Left lung (tissue), 10 donors: ENCODE data around the gene E2F3. TPM values are rescaled to one million over a fixed set of nuclear protein-coding genes. Genes with fewer than 3 reads are reported as not detected.

Experiments used
- ATAC-seq: fragments of 200-7000 bp; cut with Tn5 transposase; one replicate; pipeline ENCODE4 v1.9.1; 2020; ENCODE audit warnings: moderate library complexity
- DNase-seq, 4 donors: peaks; one replicate each; pipeline ENCODE4 v3.0.0-alpha.2; 2013 to 2020
- H3K27ac ChIP-seq, 2 donors: fragments of 200-600 bp; sonication (generic) in 1 of 2; one replicate each; pipeline versions ENCODE4 v1.5.0 to v1.8.0; 2020 to 2021
- H3K27me3 ChIP-seq, 2 donors: fragments of 200-600 bp; sonication (generic) in 1 of 2; one replicate each; pipeline versions ENCODE4 v1.5.0 to v1.8.0; 2020 to 2021
- H3K36me3 ChIP-seq, 2 donors: fragments of 200-600 bp; sonication (generic) in 1 of 2; one replicate each; pipeline versions ENCODE4 v1.5.0 to v1.8.0; 2020 to 2021
- H3K4me1 ChIP-seq, 2 donors: fragments of 200-600 bp; one replicate each; pipeline ENCODE4 v1.8.0; 2021
- H3K4me3 ChIP-seq, 2 donors: fragments of 200-600 bp; sonication (generic) in 1 of 2; one replicate each; pipeline versions ENCODE4 v1.5.0 to v1.8.0; 2020 to 2021; ENCODE audit warnings: mild to moderate bottlenecking in 1 of 2
- H3K9me3 ChIP-seq, 2 donors: fragments of 200-600 bp; sonication (generic) in 1 of 2; one replicate each; pipeline versions ENCODE4 v1.5.0 to v1.8.0; 2020 to 2021
- CTCF ChIP-seq, 2 donors: fragments of 200-600 bp; sonication (generic) in 1 of 2; IDR thresholded peaks; one replicate each; pipeline versions ENCODE4 v1.5.0 to v1.8.0; 2021; ENCODE audit warnings: antibody characterized with exemption in 2 of 2
- intact Hi-C, 2 donors: fragments of 100-400 bp; cut with DNase I; formaldehyde crosslinking; loops; one replicate each; pipeline versions ENCODE4 v1.11.2 to v1.14.2; 2022
- polyA plus RNA-seq, 6 donors: library from polyadenylated mRNA; unstranded; fragments of 120-200 nt; gene quantifications; one replicate each; pipeline ENCODE4 v1.2.1, GENCODE V29; 2013; ENCODE audit not compliant: insufficient read length in 6 of 6
- total RNA-seq, 2 donors: library from RNA; stranded (reverse); fragmentation: NEBNext Ultra II Directional; extraction: Animal tissue kit (Norgen Biotek cat#: 25700); gene quantifications; one replicate each; pipeline ENCODE4 v1.2.1, GENCODE V29; 2021
- donor health status: DM: no; HTN: yes; CAD: no.
- donor health status: DM: no; HTN: no; CAD: no.

Gene E2F3
- total and polyA plus RNA-seq, 8 donors: 11.4 to 18.6 (median 15.1) TPM

GRCh38 chr6:20360471-20361119, 41.1 kb upstream of the E2F3 start:
- Histone ChIP-seq H3K36me3 (no peaks in the 10 kb centered on the region), H3K27ac (no peak overlapping the region), H3K27me3 (no peaks in the 10 kb centered on the region), H3K4me1 (no peaks in the 10 kb centered on the region), H3K9me3 (no peaks in the 10 kb centered on the region), H3K4me3 (no peak overlapping the region)
- no peak for ATAC-seq
- TF ChIP-seq CTCF (IDR thresholded peaks at IDR 0.05): no peak
- no peak for DNase-seq
- intact Hi-C loops: no loop called here

- intact Hi-C loops: no loop called here
- no peak for DNase-seq
Measured at GRCh38 chr6:20362623-20363022, 39.1 kb upstream of the E2F3 start.

GRCh38 chr6:20364327-20364726, 37.4 kb upstream of the E2F3 start:
- H3K36me3 ChIP-seq: no peaks in the 10 kb centered on the region
- no peak for TF ChIP-seq CTCF (IDR thresholded peaks at IDR 0.05)
- DNase-seq (no peak), ATAC-seq (no peak)
- no peak overlapping the region for H3K4me3 ChIP-seq
- no peaks in the 10 kb centered on the region for H3K4me1 ChIP-seq
- intact Hi-C loops: no loop called here
- no peaks in the 10 kb centered on the region for H3K27me3 ChIP-seq
- no peaks in the 10 kb centered on the region for H3K9me3 ChIP-seq
- H3K27ac ChIP-seq: no peak overlapping the region

More at GRCh38 chr6:20362623-20363022, 39.1 kb upstream of the E2F3 start:
- Histone ChIP-seq H3K27ac (no peak overlapping the region), H3K9me3 (no peaks in the 10 kb centered on the region), H3K27me3 (no peaks in the 10 kb centered on the region), H3K4me1 (no peaks in the 10 kb centered on the region), H3K36me3 (no peaks in the 10 kb centered on the region), H3K4me3 (no peak overlapping the region)
- no peak for TF ChIP-seq CTCF (IDR thresholded peaks at IDR 0.05)
- ATAC-seq: no peak

- intact Hi-C loops: no loop called here
- Histone ChIP-seq H3K27ac (no peak overlapping the region), H3K4me1 (no peaks in the 10 kb centered on the region), H3K36me3 (no peaks in the 10 kb centered on the region), H3K4me3 (no peak overlapping the region), H3K9me3 (no peaks in the 10 kb centered on the region), H3K27me3 (no peaks in the 10 kb centered on the region)
- TF ChIP-seq CTCF (IDR thresholded peaks at IDR 0.05): no peak
- no peak for ATAC-seq
- no peak for DNase-seq
Measured at GRCh38 chr6:20365456-20365855, 36.2 kb upstream of the E2F3 start.

- no peak overlapping the region for H3K27ac ChIP-seq
- H3K4me3 ChIP-seq: no peak overlapping the region
- ATAC-seq (no peak), DNase-seq (no peak)
- H3K36me3 ChIP-seq: no peaks in the 10 kb centered on the region
- no peak for TF ChIP-seq CTCF (IDR thresholded peaks at IDR 0.05)
- H3K4me1 ChIP-seq: no peaks in the 10 kb centered on the region
- intact Hi-C loops: no loop called here
- no peaks in the 10 kb centered on the region for H3K27me3 ChIP-seq
- H3K9me3 ChIP-seq: no peaks in the 10 kb centered on the region
Measured at GRCh38 chr6:20366082-20366830, 35.4 kb upstream of the E2F3 start.
